22Rv1 (cell line): ENCODE data around the gene DNM2.

Experiments used
- H3K27ac ChIP-seq: fragments of 450-650 bp; 2 replicates; pipeline ENCODE4 v1.5.1; 2017
- CTCF ChIP-seq: fragments of 450-650 bp; IDR thresholded peaks from 2 replicates; pipeline ENCODE4 v1.5.1; 2017; ENCODE audit warnings: mild to moderate bottlenecking
- ZFX ChIP-seq: fragments of 450-650 bp; IDR thresholded peaks from 2 replicates; pipeline ENCODE4 v1.6.1; 2017; ENCODE audit warnings: antibody characterized with exemption, borderline replicate concordance

DNM2 gene

GRCh38 chr19:10805758-10806247, 87.9 kb downstream of the DNM2 start:
- TF ChIP-seq ZFX (no peak), CTCF (no peak)
- H3K27ac ChIP-seq: no peak overlapping the region

- H3K27ac ChIP-seq: no peak overlapping the region
- TF ChIP-seq ZFX (no peak), CTCF (no peak)
These were observed 91.2 kb downstream of the DNM2 start for GRCh38 chr19:10808937-10809649.

- H3K27ac ChIP-seq: no peak overlapping the region
- TF ChIP-seq CTCF: no peak
- TF ChIP-seq ZFX: no peak
These were observed 91.9 kb downstream of the DNM2 start for GRCh38 chr19:10809651-10810285.

- H3K27ac ChIP-seq: no peak overlapping the region
- TF ChIP-seq ZFX: no peak
- TF ChIP-seq CTCF: no peak
These were observed 93.7 kb downstream of the DNM2 start for GRCh38 chr19:10811391-10812111.

- TF ChIP-seq CTCF: no peak
- TF ChIP-seq ZFX: no peak
- H3K27ac ChIP-seq: no peak overlapping the region
These were observed 94.3 kb downstream of the DNM2 start for GRCh38 chr19:10812196-10812595.

GRCh38 chr19:10812902-10813404, 95.1 kb downstream of the DNM2 start:
- TF ChIP-seq ZFX: no peak
- no peak for TF ChIP-seq CTCF
- H3K27ac ChIP-seq: no peak overlapping the region
